Measurements from ENCODE around the gene TCERG1L.

- no peak for TF ChIP-seq TAF1 (IDR thresholded peaks at IDR 0.05; ENCODE audit: borderline replicate concordance, insufficient read depth, low read length)
- no peak for TF ChIP-seq POLR2AphosphoS5 (IDR thresholded peaks at IDR 0.05; ENCODE audit: low read depth, low read length)
- no peak for TF ChIP-seq SIN3A (IDR thresholded peaks at IDR 0.05; ENCODE audit: borderline replicate concordance, insufficient read depth, low read length)
- TF ChIP-seq FOXP2 (optimal IDR thresholded peaks at IDR 0.05; ENCODE audit: borderline replicate concordance, extremely low read depth, extremely low read length, insufficient read depth) = no peak
- no peak for TF ChIP-seq REST (IDR thresholded peaks at IDR 0.05; ENCODE audit: insufficient read depth in 1 of 2, low read depth in 2 of 2, low read length in 2 of 2)
Observed at GRCh38 chr10:131063311-131063710, 248.2 kb downstream of the TCERG1L start.
